Esophagus squamous epithelium (tissue), 4 donors: ENCODE measurements around the gene CLEC18B.

Experiments used
- POLR2A ChIP-seq, 4 donors: fragments of 450-650 bp; IDR thresholded peaks; one replicate each; pipeline ENCODE4 v1.6.1; 2017; ENCODE audit warnings: antibody characterized with exemption in 4 of 4, mild to moderate bottlenecking in 4 of 4, moderate library complexity in 3 of 4
- TF ChIP-seq, protein P1 (sequence below), 6 experiments: fragments of 450-650 bp in 4 of 6; fragments of 200-600 bp in 2 of 6; sonication (generic) in 2 of 6; IDR thresholded peaks; one replicate each; pipeline ENCODE4 v1.5.1; 2016 to 2019; ENCODE audit warnings: antibody characterized with exemption in 6 of 6, mild to moderate bottlenecking in 4 of 6, moderate library complexity in 4 of 6

DNA sequence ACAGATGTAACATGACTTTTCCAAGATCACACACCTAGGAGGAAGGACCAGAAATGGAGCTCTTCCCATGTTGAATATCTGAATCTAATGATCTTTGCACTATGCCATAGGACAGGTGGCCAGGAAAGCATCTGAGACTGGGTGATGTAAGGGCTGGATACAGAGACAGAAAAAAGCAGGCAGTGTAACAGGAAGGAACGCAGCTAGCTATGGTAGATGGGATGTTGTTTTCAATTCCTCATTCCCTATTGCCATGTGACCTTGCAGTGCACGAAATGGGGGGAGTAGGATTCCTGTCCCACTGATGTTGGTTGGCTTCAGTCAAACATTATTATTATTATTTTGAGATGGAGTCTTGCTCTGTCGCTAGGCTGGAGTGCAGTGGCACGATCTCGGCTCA is 48.9 kb downstream of the CLEC18B start:
- TF ChIP-seq, protein P1, sequence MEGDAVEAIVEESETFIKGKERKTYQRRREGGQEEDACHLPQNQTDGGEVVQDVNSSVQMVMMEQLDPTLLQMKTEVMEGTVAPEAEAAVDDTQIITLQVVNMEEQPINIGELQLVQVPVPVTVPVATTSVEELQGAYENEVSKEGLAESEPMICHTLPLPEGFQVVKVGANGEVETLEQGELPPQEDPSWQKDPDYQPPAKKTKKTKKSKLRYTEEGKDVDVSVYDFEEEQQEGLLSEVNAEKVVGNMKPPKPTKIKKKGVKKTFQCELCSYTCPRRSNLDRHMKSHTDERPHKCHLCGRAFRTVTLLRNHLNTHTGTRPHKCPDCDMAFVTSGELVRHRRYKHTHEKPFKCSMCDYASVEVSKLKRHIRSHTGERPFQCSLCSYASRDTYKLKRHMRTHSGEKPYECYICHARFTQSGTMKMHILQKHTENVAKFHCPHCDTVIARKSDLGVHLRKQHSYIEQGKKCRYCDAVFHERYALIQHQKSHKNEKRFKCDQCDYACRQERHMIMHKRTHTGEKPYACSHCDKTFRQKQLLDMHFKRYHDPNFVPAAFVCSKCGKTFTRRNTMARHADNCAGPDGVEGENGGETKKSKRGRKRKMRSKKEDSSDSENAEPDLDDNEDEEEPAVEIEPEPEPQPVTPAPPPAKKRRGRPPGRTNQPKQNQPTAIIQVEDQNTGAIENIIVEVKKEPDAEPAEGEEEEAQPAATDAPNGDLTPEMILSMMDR (IDR thresholded peaks at IDR 0.05): no peak
- TF ChIP-seq POLR2A (IDR thresholded peaks at IDR 0.05): no peak
